WI38 (cell line): ENCODE measurements around the gene GMEB2.

ENCODE experiments used
- H3K4me3 ChIP-seq: 2 replicates; pipeline ENCODE4 v1.5.1; 2011; ENCODE audit warnings: low read depth, mild to moderate bottlenecking, control low read depth, low read length
- CTCF ChIP-seq: IDR thresholded peaks from 2 replicates; pipeline ENCODE4 v1.5.1; 2012; ENCODE audit warnings: low read depth, mild to moderate bottlenecking, control low read depth, low read length

Gene GMEB2

GRCh38 chr20:63587776-63588591 is 38.9 kb downstream of the GMEB2 start:
- H3K4me3 ChIP-seq: no peak overlapping the region
- no peak for TF ChIP-seq CTCF

GRCh38 chr20:63587256-63587655 is 39.6 kb downstream of the GMEB2 start:
- H3K4me3 ChIP-seq: no peak overlapping the region
- no peak for TF ChIP-seq CTCF

- no peak overlapping the region for H3K4me3 ChIP-seq
- no peak for TF ChIP-seq CTCF
These were observed 40.1 kb downstream of the GMEB2 start for GRCh38 chr20:63586797-63587196.

GRCh38 chr20:63585616-63586565 is 41.0 kb downstream of the GMEB2 start:
- H3K4me3 ChIP-seq: no peak overlapping the region
- TF ChIP-seq CTCF: no peak

- no peak overlapping the region for H3K4me3 ChIP-seq
- TF ChIP-seq CTCF: no peak
These were observed 44.4 kb downstream of the GMEB2 start for GRCh38 chr20:63582382-63583063.

- no peak overlapping the region for H3K4me3 ChIP-seq
- no peak for TF ChIP-seq CTCF
These were observed 46.0 kb downstream of the GMEB2 start for GRCh38 chr20:63580796-63581461.
